ENCODE results near the gene GDPD4.
A peak's percentile ranks its signal among the peaks of the same experiment; 100 is the strongest.
"Not testable (repeated sequence)": the region's sequence is repeated elsewhere in the genome, so short reads cannot be mapped to it uniquely, and the experiment has no call there.

GDPD4 gene

GRCh38 chr11:77310721-77311120 is 9.2 kb upstream of the GDPD4 start:
- peaks cover 8% of the 10 kb centered on the region for H3K27me3 Mint-ChIP-seq

GRCh38 chr11:77309401-77310085 is 8.1 kb upstream of the GDPD4 start:
- Mint-ChIP-seq H3K9me3 (peaks cover 8% of the 10 kb centered on the region), H3K27me3 (peaks cover 8% of the 10 kb centered on the region), H3K4me1 (ENCODE audit: low read depth) (peaks cover 20% of the 10 kb centered on the region), H3K27ac (peak overlapping the region; percentile 78), H3K36me3 (ENCODE audit: low read depth) (peaks cover 4% of the 10 kb centered on the region), H3K4me3 (no peak overlapping the region)

More at GRCh38 chr11:77310721-77311120, 9.2 kb upstream of the GDPD4 start:
- H3K4me1 Mint-ChIP-seq (ENCODE audit: low read depth), result peaks cover 20% of the 10 kb centered on the region
- H3K27ac Mint-ChIP-seq, result no peak overlapping the region
- H3K4me3 Mint-ChIP-seq, result no peak overlapping the region
- peaks cover 8% of the 10 kb centered on the region for H3K9me3 Mint-ChIP-seq
- peaks cover 4% of the 10 kb centered on the region for H3K36me3 Mint-ChIP-seq (ENCODE audit: low read depth)

DNA sequence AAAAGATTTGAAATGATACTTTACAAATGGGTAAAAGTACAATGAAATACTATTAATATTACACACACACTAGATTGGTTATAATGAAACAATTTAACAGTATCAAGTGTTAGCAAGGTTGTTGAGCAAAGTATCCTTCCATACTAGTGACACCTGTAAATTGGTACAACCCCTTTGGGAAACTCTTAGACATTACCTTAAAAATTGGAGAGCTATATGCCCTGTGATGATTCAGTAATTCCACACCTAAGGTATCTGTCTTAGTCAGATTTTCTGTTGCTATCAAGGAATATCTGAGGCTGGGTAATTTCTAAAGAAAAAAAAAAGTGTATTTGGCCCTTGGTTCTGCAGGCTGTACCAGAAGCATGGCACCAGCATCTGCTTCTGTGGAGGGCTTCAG is 7.4 kb upstream of the GDPD4 start:
- H3K9me3 Mint-ChIP-seq, result peaks cover 8% of the 10 kb centered on the region

DNA sequence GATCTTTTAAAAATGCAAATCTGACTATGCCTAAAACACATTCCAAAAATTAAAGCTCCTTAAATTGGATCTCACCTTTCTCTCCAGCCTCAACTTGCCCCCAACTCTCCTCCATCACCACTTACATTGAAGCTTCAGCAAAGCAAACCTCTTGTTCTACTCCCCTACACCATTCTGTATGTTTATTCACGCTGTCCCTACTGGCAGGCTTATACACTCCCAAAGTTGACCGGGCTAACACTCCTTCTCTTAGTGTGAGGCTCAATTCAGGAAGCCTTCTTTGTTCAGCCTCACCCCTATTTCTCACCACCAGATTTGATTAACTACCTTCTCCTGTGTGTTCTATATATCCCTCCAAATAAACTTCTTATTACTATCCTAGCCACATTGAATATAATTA is 1.8 kb upstream of the GDPD4 start:
- no peaks in the 10 kb centered on the region for H3K9me3 Mint-ChIP-seq
- H3K27me3 Mint-ChIP-seq, result peaks cover 8% of the 10 kb centered on the region
- H3K27ac Mint-ChIP-seq, result no peak overlapping the region

More for the DNA sequence above, 7.4 kb upstream of the GDPD4 start:
- peaks cover 20% of the 10 kb centered on the region for H3K4me1 Mint-ChIP-seq (ENCODE audit: low read depth)
- peaks cover 4% of the 10 kb centered on the region for H3K36me3 Mint-ChIP-seq (ENCODE audit: low read depth)
- peak overlapping the region; percentile 78 for H3K27ac Mint-ChIP-seq
- H3K27me3 Mint-ChIP-seq, result peaks cover 8% of the 10 kb centered on the region
- H3K4me3 Mint-ChIP-seq, result no peak overlapping the region

GRCh38 chr11:77302752-77303151 is 1.3 kb upstream of the GDPD4 start:
- no peaks in the 10 kb centered on the region for H3K9me3 Mint-ChIP-seq
- no peaks in the 10 kb centered on the region for H3K36me3 Mint-ChIP-seq (ENCODE audit: low read depth)
- no peak overlapping the region for H3K4me3 Mint-ChIP-seq
- no peak overlapping the region for H3K27ac Mint-ChIP-seq
- peaks cover 2% of the 10 kb centered on the region for H3K27me3 Mint-ChIP-seq
- no peaks in the 10 kb centered on the region for H3K4me1 Mint-ChIP-seq (ENCODE audit: low read depth)

More for the DNA sequence above, 1.8 kb upstream of the GDPD4 start:
- Mint-ChIP-seq H3K36me3 (ENCODE audit: low read depth) (no peaks in the 10 kb centered on the region), H3K4me1 (ENCODE audit: low read depth) (peaks cover 4% of the 10 kb centered on the region), H3K4me3 (no peak overlapping the region)

GRCh38 chr11:77300695-77301094 is 791 bp downstream of the GDPD4 start:
- Mint-ChIP-seq H3K27ac (no peak overlapping the region), H3K4me1 (ENCODE audit: low read depth) (no peaks in the 10 kb centered on the region), H3K36me3 (ENCODE audit: low read depth) (no peaks in the 10 kb centered on the region), H3K9me3 (no peaks in the 10 kb centered on the region), H3K27me3 (no peaks in the 10 kb centered on the region), H3K4me3 (no peak overlapping the region)

DNA sequence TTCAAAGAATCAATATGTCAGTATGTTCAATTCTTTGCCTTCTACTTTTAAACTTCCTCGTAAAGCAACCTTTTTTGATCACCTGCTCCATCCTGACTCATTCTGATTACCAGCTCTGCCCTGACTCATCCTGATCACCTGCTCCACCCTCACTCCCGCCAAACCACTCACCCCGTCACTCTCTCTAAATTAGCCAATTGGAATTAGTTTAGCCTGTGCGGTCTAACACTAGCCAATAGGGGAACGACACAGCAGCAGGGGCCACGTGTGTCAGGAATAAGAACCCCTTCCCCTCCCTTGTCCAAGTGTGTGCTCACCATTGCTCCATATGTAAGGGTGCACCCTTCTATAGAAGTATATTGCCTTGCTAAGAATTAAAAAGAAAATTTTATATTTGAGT is 1.5 kb downstream of the GDPD4 start:
- H3K9me3 Mint-ChIP-seq; H3K27me3 Mint-ChIP-seq; H3K36me3 Mint-ChIP-seq (ENCODE audit: low read depth); H3K4me1 Mint-ChIP-seq (ENCODE audit: low read depth); H3K4me3 Mint-ChIP-seq; H3K27ac Mint-ChIP-seq: not testable (repeated sequence)

DNA sequence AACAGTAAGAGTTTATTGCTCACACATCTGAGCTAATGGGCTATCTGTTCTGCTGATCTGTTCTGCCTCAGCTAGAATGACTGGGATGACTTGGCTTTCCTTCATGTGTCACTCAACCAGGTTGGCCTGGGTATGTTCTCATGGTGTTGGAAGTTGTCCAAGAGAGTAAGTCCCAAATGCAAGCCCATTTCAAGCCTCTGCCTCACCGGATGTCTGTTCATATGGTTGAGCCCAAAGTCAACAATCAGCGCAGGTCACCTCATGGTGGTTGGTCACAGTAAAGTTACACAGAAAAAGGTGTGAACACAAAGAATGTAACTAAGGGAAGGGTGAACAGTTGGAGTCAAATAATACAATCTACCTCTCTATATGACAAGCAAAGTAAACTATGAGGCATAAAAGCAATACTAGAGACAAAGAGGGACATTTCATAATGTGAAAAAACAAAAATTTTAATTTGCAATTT is 1.9 kb downstream of the GDPD4 start:
- Mint-ChIP-seq H3K4me3 (no peak overlapping the region), H3K9me3 (no peaks in the 10 kb centered on the region), H3K27ac (no peak overlapping the region), H3K4me1 (ENCODE audit: low read depth) (no peaks in the 10 kb centered on the region), H3K27me3 (peaks cover 2% of the 10 kb centered on the region), H3K36me3 (ENCODE audit: low read depth) (no peaks in the 10 kb centered on the region)

- Mint-ChIP-seq H3K27ac (no peak overlapping the region), H3K4me1 (ENCODE audit: low read depth) (no peaks in the 10 kb centered on the region), H3K36me3 (ENCODE audit: low read depth) (no peaks in the 10 kb centered on the region), H3K27me3 (peaks cover 18% of the 10 kb centered on the region), H3K9me3 (no peaks in the 10 kb centered on the region), H3K4me3 (no peak overlapping the region)
Observed at GRCh38 chr11:77294040-77294439, 7.4 kb downstream of the GDPD4 start.

GRCh38 chr11:77289737-77290136 is 11.7 kb downstream of the GDPD4 start:
- no peaks in the 10 kb centered on the region for H3K36me3 Mint-ChIP-seq (ENCODE audit: low read depth)
- no peak overlapping the region for H3K4me3 Mint-ChIP-seq
- H3K9me3 Mint-ChIP-seq, result no peaks in the 10 kb centered on the region
- H3K27me3 Mint-ChIP-seq, result peaks cover 38% of the 10 kb centered on the region
- no peak overlapping the region for H3K27ac Mint-ChIP-seq
- H3K4me1 Mint-ChIP-seq (ENCODE audit: low read depth), result no peaks in the 10 kb centered on the region

DNA sequence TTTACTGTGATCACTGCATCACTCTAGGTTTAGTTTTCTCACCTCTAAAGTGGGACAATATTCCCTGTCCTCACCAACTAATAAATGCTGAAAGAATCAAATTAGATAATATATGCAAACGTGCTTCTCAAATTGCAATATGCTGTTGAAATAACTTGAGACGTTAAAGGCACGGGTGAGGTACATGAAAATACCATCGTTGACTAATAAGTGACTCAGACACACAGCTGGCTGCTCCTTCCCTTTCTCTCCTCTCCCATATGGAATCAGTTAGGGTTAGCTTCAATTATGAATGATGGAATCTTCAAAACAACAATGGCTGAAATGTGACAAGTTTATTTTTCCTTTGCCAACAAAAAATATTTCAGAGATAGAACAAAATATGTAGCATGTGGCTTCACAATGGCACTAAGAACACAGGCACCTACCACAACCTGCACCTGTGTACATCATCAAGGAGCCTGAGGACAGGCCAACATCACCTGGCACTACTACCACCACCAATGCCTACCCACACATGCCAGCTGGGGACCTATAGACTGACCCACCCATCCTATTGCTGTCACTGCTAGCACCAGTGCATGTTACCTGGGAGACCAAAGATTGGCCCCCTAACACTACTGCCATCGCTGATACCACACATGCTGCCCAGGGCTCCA is 13.7 kb downstream of the GDPD4 start:
- Mint-ChIP-seq H3K36me3 (ENCODE audit: low read depth) (no peaks in the 10 kb centered on the region), H3K4me1 (ENCODE audit: low read depth) (no peaks in the 10 kb centered on the region), H3K4me3 (no peak overlapping the region), H3K27ac (no peak overlapping the region), H3K9me3 (no peaks in the 10 kb centered on the region), H3K27me3 (peaks cover 39% of the 10 kb centered on the region)

- Mint-ChIP-seq H3K9me3 (no peaks in the 10 kb centered on the region), H3K36me3 (ENCODE audit: low read depth) (no peaks in the 10 kb centered on the region), H3K4me3 (no peak overlapping the region), H3K4me1 (ENCODE audit: low read depth) (no peaks in the 10 kb centered on the region), H3K27ac (no peak overlapping the region), H3K27me3 (peaks cover 39% of the 10 kb centered on the region)
Observed at GRCh38 chr11:77287136-77287535, 14.3 kb downstream of the GDPD4 start.

DNA sequence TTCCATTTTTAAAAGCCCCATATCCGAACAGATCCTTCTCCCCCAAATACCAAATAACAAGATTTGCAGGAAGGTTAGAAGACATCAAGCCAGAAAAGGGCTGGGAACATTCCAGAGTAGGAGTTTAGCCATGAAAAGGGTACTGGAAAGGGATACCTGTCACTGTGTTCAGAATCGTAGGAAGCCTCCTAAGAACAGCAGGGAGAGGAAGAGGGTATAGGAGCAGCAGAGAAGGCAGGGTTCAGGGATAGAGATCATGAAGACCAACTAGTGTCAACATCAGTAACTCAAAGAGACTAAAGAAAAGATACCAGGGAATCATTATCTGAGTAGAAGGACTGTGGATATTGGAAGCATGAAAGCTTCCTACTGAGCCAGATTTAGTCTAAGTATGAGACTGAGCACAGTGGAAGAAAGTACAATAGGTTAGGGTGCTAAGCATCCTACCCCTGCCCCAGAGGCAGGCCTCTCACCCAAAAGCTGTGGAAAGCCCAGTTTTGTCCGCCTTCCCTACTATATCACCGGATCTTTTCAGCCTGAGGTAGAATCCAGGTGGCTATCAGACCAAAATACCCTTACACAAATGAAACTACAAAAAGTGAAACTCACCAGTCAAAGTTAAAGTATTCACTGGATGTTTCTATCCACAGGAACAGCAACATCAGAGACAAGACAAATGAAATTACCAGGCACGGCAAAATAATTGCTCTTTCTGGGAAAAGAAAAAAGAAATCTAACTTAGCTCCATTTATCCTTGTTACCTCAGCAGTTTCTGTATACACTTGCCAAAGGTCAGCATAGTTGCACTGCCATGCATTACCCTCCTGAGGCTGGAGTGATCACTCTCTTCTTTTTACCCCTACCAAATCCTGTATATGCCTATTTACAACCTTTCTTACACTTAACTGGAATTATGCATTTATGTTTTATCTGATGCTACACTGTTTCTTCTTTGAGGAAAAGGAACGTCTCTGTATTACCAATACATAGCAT is 16.7 kb downstream of the GDPD4 start:
- Mint-ChIP-seq H3K4me3 (no peak overlapping the region), H3K4me1 (ENCODE audit: low read depth) (no peaks in the 10 kb centered on the region), H3K36me3 (ENCODE audit: low read depth) (no peaks in the 10 kb centered on the region), H3K27ac (no peak overlapping the region), H3K27me3 (peaks cover 25% of the 10 kb centered on the region), H3K9me3 (no peaks in the 10 kb centered on the region)

GRCh38 chr11:77283101-77283500 is 18.4 kb downstream of the GDPD4 start:
- no peak overlapping the region for H3K4me3 Mint-ChIP-seq
- H3K9me3 Mint-ChIP-seq, result no peaks in the 10 kb centered on the region
- no peaks in the 10 kb centered on the region for H3K36me3 Mint-ChIP-seq (ENCODE audit: low read depth)
- H3K4me1 Mint-ChIP-seq (ENCODE audit: low read depth), result no peaks in the 10 kb centered on the region
- no peak overlapping the region for H3K27ac Mint-ChIP-seq
- H3K27me3 Mint-ChIP-seq, result peaks cover 26% of the 10 kb centered on the region
